ENCODE data around the gene CEP250. TPM values are rescaled to one million over a fixed set of nuclear protein-coding genes. Genes with fewer than 3 reads are reported as not detected.
"Not testable (repeated sequence)": the region's sequence is repeated elsewhere in the genome, so short reads cannot be mapped to it uniquely, and the experiment has no call there.

Gene CEP250
- total RNA-seq, 1 experiment from 2014 or later = 10.2 TPM

DNA sequence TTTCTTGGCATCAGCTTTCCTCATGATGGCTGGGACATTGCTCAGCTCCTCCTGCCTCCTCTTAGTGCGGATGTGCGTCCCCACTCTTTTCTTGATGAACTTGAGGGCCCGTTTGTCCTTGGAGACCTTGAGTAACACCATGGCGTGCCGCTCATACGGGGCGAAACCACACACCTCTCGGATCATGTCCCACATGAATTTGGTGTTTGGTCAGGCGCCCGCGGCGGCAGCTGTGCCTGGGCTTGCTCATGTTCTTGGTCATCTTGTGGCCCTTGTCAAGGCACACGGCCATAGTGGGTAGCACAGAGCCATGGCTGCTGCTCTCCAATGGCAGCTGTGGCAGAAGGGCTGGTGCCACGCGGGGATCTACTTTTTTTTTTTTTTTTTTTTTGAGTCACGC is 89.0 kb downstream of the CEP250 start:
- H4K20me1 ChIP-seq (ENCODE audit: insufficient read depth, low read depth, low read length) = no peaks in the 10 kb centered on the region
- no peaks in the 10 kb centered on the region for H3K9me2 ChIP-seq (replicated peaks; ENCODE audit: insufficient read depth, low read length)
- no peak overlapping the region for H3K27ac ChIP-seq (ENCODE audit: low read length)
- H3K9ac ChIP-seq (ENCODE audit: low read length) = no peak overlapping the region
- H3K4me2 ChIP-seq (ENCODE audit: low read depth, low read length, poor library complexity, severe bottlenecking) = no peak overlapping the region
- H3K4me3 ChIP-seq (ENCODE audit: low read length) = no peak overlapping the region
- H3K9me3 ChIP-seq (ENCODE audit: low read length) = no peaks in the 10 kb centered on the region
- no peaks in the 10 kb centered on the region for H3K27me3 ChIP-seq (ENCODE audit: low read length)
- no peak for DNase-seq
- H2AFZ ChIP-seq (ENCODE audit: low read length) = no peak overlapping the region
- peaks cover 9% of the 10 kb centered on the region; the same call in 1 of the 2 replicates for H3K36me3 ChIP-seq (ENCODE audit: insufficient read depth, low read length)
- H3K4me1 ChIP-seq (ENCODE audit: low read length) = peaks cover 30% of the 10 kb centered on the region
- peaks cover 17% of the 10 kb centered on the region for H3K79me2 ChIP-seq (ENCODE audit: low read length)

DNA sequence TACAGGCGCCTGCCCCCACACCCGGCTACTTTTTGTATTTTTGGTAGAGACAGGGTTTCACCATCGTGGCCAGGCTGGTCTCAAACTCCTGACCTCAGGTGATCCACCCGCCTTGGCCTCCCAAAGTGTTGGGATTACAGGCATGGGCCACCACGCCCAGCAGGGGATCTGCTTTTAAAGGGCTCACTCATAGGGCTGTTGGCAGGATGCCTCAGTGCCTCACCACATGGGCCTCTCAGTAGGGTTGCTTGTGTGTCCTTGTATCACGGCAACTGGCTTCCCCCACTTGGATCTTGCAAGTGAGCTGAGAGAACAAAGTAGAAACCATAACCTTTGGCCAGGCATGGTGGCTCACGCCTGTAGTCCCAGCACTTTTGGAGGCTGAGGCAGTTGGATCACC is 89.5 kb downstream of the CEP250 start:
- peaks cover 17% of the 10 kb centered on the region for H3K79me2 ChIP-seq (ENCODE audit: low read length)
- not testable (repeated sequence) for DNase-seq

DNA sequence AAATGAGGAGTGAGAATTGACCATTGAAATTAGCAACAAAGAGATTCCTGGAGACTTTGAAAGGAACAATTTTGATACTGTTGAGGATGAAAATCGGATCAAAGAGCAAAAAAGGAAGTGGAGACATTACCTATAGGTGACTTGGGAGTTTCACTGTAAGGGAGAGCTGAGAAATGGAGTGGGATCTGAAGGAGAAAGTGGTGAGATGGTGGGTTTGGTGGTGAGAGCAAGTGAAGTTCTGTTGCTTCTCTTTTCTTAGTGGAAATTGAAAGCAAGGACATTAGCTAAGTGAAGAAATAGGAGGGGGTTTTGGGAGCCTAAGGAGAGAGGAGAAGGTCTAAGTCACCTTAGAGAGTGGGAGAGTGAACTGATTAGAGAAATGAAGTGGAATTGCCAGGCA is 90.7 kb downstream of the CEP250 start:
- peaks cover 9% of the 10 kb centered on the region; the same call in 1 of the 2 replicates for H3K36me3 ChIP-seq (ENCODE audit: insufficient read depth, low read length)
- H3K79me2 ChIP-seq (ENCODE audit: low read length) = peaks cover 17% of the 10 kb centered on the region
- H3K27me3 ChIP-seq (ENCODE audit: low read length) = no peaks in the 10 kb centered on the region
- H4K20me1 ChIP-seq (ENCODE audit: insufficient read depth, low read depth, low read length) = no peaks in the 10 kb centered on the region
- H3K27ac ChIP-seq (ENCODE audit: low read length) = no peak overlapping the region
- H3K9me2 ChIP-seq (replicated peaks; ENCODE audit: insufficient read depth, low read length) = no peaks in the 10 kb centered on the region
- H3K9ac ChIP-seq (ENCODE audit: low read length) = no peak overlapping the region
- H3K4me3 ChIP-seq (ENCODE audit: low read length) = no peak overlapping the region
- DNase-seq = no peak
- no peak overlapping the region for H2AFZ ChIP-seq (ENCODE audit: low read length)
- H3K4me1 ChIP-seq (ENCODE audit: low read length) = peaks cover 18% of the 10 kb centered on the region
- H3K9me3 ChIP-seq (ENCODE audit: low read length) = no peaks in the 10 kb centered on the region
- H3K4me2 ChIP-seq (ENCODE audit: low read depth, low read length, poor library complexity, severe bottlenecking) = no peak overlapping the region

More for the DNA sequence above, 89.5 kb downstream of the CEP250 start:
- not testable (repeated sequence) for H3K9me2 ChIP-seq (replicated peaks; ENCODE audit: insufficient read depth, low read length); H3K27me3 ChIP-seq (ENCODE audit: low read length); H3K9ac ChIP-seq (ENCODE audit: low read length); H3K27ac ChIP-seq (ENCODE audit: low read length); H4K20me1 ChIP-seq (ENCODE audit: insufficient read depth, low read depth, low read length); H3K36me3 ChIP-seq (ENCODE audit: insufficient read depth, low read length); H3K4me3 ChIP-seq (ENCODE audit: low read length); H3K4me2 ChIP-seq (ENCODE audit: low read depth, low read length, poor library complexity, severe bottlenecking); H3K9me3 ChIP-seq (ENCODE audit: low read length); H2AFZ ChIP-seq (ENCODE audit: low read length)
- H3K4me1 ChIP-seq (ENCODE audit: low read length) = peaks cover 30% of the 10 kb centered on the region

DNA sequence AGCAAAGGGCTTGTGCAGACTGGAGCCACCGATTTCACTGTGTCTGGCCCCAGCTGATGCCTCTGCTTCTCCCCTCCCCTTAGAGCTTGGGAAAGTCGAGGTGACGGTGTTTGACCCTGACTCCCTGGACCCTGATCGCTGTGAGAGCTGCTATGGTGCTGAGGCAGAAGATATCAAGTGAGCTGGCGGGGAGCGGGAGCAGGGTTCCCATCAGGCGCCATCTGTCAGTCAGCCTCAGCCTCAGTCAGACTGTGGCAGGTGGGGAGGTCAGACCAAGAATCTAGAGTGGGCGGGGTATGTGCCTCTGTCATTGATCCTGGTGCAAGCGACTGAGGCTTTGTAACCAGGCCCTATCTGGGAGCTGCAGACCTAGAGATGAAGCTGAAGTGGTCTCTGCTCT is 91.9 kb downstream of the CEP250 start:
- Histone ChIP-seq H3K4me2 (ENCODE audit: low read depth, low read length, poor library complexity, severe bottlenecking) (no peak overlapping the region), H3K79me2 (ENCODE audit: low read length) (peaks cover 13% of the 10 kb centered on the region)

DNA sequence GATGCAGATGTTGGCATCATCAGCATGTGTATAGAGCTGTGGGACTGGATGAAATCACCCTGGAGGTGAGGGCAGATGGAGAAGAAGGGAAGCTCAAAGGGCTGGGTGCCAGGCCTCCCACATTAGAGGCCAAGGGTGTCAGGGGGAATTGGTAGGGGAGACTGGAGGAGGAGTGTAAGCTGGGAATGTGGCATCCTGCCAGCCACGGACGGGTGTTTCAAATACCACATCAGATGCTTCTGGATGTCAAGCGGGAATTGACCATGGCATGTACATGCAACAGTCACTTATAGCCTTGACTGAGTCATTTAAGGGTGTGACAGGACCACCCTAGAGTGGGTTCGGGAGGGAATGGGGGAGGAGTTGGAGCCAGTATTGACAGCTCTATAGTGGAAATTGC is 96.1 kb downstream of the CEP250 start:
- no peaks in the 10 kb centered on the region for H4K20me1 ChIP-seq (ENCODE audit: insufficient read depth, low read depth, low read length)
- H3K4me3 ChIP-seq (ENCODE audit: low read length) = no peak overlapping the region
- H3K4me1 ChIP-seq (ENCODE audit: low read length) = no peaks in the 10 kb centered on the region
- peaks cover 18% of the 10 kb centered on the region; the same call in 1 of the 2 replicates for H3K36me3 ChIP-seq (ENCODE audit: insufficient read depth, low read length)
- no peak overlapping the region for H3K9ac ChIP-seq (ENCODE audit: low read length)
- H3K9me3 ChIP-seq (ENCODE audit: low read length) = no peaks in the 10 kb centered on the region
- H3K27me3 ChIP-seq (ENCODE audit: low read length) = no peaks in the 10 kb centered on the region
- no peak overlapping the region for H2AFZ ChIP-seq (ENCODE audit: low read length)
- no peak overlapping the region for H3K4me2 ChIP-seq (ENCODE audit: low read depth, low read length, poor library complexity, severe bottlenecking)
- no peaks in the 10 kb centered on the region for H3K79me2 ChIP-seq (ENCODE audit: low read length)
- DNase-seq = no peak
- no peaks in the 10 kb centered on the region for H3K9me2 ChIP-seq (replicated peaks; ENCODE audit: insufficient read depth, low read length)
- H3K27ac ChIP-seq (ENCODE audit: low read length) = no peak overlapping the region

More for the DNA sequence above, 91.9 kb downstream of the CEP250 start:
- H3K27me3 ChIP-seq (ENCODE audit: low read length) = no peaks in the 10 kb centered on the region
- no peak for DNase-seq
- peaks cover 15% of the 10 kb centered on the region; the same call in 1 of the 2 replicates for H3K36me3 ChIP-seq (ENCODE audit: insufficient read depth, low read length)
- H3K27ac ChIP-seq (ENCODE audit: low read length) = no peak overlapping the region
- H3K9ac ChIP-seq (ENCODE audit: low read length) = no peak overlapping the region
- H2AFZ ChIP-seq (ENCODE audit: low read length) = no peak overlapping the region
- no peaks in the 10 kb centered on the region for H3K9me2 ChIP-seq (replicated peaks; ENCODE audit: insufficient read depth, low read length)
- H3K9me3 ChIP-seq (ENCODE audit: low read length) = no peaks in the 10 kb centered on the region
- H3K4me1 ChIP-seq (ENCODE audit: low read length) = peaks cover 9% of the 10 kb centered on the region
- no peak overlapping the region for H3K4me3 ChIP-seq (ENCODE audit: low read length)
- H4K20me1 ChIP-seq (ENCODE audit: insufficient read depth, low read depth, low read length) = no peaks in the 10 kb centered on the region

DNA sequence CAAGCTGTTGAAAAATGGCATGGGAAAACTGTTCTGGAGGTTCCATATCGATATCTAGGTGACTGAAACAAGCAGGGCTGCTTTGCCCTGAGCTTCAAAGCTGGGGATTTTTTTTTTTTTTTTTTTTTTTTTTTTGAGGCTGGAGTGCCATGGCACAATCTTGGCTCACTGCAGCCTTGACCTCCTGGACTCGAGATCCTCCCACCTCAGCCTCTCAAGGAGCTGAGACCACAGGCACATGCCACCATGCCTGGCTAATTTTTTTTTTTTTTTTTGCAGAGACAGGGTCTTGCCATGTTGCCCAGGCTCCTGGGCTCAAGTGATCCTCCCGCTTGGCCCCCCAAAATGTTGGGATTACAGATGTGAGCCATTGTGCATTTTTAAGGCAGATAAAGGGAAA is 97.5 kb downstream of the CEP250 start:
- H3K4me3 ChIP-seq (ENCODE audit: low read length) = no peak overlapping the region
- DNase-seq = no peak
- no peaks in the 10 kb centered on the region for H3K9me3 ChIP-seq (ENCODE audit: low read length)
- H3K27ac ChIP-seq (ENCODE audit: low read length) = no peak overlapping the region
- H3K4me2 ChIP-seq (ENCODE audit: low read depth, low read length, poor library complexity, severe bottlenecking) = no peak overlapping the region
- H3K9ac ChIP-seq (ENCODE audit: low read length) = no peak overlapping the region
- H3K36me3 ChIP-seq (ENCODE audit: insufficient read depth, low read length) = peaks cover 17% of the 10 kb centered on the region; the same call in 1 of the 2 replicates
- H4K20me1 ChIP-seq (ENCODE audit: insufficient read depth, low read depth, low read length) = no peaks in the 10 kb centered on the region
- no peaks in the 10 kb centered on the region for H3K9me2 ChIP-seq (replicated peaks; ENCODE audit: insufficient read depth, low read length)
- H3K79me2 ChIP-seq (ENCODE audit: low read length) = no peaks in the 10 kb centered on the region
- H2AFZ ChIP-seq (ENCODE audit: low read length) = no peak overlapping the region
- no peaks in the 10 kb centered on the region for H3K4me1 ChIP-seq (ENCODE audit: low read length)
- no peaks in the 10 kb centered on the region for H3K27me3 ChIP-seq (ENCODE audit: low read length)

DNA sequence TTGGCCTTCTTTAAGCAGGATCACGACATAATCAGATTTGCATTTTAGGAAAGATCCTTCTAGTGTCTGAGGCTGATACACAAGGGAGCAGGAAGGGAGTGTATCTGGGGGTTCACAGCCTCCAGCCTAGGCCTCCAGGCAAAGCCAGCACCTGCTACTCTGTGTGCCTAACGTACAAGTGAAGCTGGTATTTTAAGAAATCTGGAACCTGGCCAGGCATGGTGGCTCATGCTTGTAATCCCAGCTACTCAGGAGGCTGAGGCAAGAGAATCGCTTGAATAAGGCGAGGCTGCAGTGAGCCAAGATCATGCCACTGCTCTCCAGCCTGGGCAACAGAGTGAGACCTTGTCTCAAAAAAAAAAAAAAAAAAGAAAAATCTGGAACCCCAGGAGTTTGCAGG is 100.1 kb downstream of the CEP250 start:
- not testable (repeated sequence) for H3K9me3 ChIP-seq (ENCODE audit: low read length); H3K36me3 ChIP-seq (ENCODE audit: insufficient read depth, low read length); H3K4me2 ChIP-seq (ENCODE audit: low read depth, low read length, poor library complexity, severe bottlenecking)

DNA sequence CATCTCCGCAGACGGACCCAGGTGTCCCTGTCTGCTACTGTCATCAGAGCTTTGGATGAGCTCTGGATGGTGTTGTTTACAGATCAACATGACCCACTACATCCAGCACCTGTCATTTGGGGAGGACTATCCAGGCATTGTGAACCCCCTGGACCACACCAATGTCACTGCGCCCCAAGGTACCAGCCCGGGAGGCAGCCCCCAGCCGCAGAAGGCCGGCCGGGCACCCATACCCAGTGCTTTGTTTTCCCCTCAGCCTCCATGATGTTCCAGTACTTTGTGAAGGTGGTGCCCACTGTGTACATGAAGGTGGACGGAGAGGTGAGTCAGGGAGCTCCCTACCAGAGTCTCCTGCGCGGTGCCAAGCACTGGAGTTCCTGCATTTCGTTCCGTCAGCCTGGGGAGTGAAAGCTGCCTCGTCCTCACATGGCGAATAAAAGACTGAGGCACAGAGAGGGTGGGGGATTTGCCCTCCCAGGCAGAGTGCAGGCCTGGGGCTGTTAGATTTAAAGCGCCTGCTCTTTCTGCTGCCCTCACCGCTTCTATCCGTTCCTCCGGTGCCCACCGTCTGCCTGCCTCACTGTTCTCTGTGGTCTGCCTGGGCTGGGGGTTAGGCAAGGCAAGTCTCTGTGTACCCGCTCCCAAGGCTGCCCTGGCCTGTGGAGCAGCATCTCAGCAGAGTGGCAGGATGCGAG is 100.7 kb downstream of the CEP250 start:
- no peak overlapping the region for H3K4me2 ChIP-seq (ENCODE audit: low read depth, low read length, poor library complexity, severe bottlenecking)
- no peaks in the 10 kb centered on the region for H3K9me3 ChIP-seq (ENCODE audit: low read length)
- no peak overlapping the region for H2AFZ ChIP-seq (ENCODE audit: low read length)
- H3K27ac ChIP-seq (ENCODE audit: low read length) = no peak overlapping the region
- no peak for DNase-seq
- H3K9me2 ChIP-seq (replicated peaks; ENCODE audit: insufficient read depth, low read length) = no peaks in the 10 kb centered on the region
- no peak overlapping the region for H3K4me3 ChIP-seq (ENCODE audit: low read length)
- no peaks in the 10 kb centered on the region for H3K79me2 ChIP-seq (ENCODE audit: low read length)
- no peak overlapping the region for H3K9ac ChIP-seq (ENCODE audit: low read length)
- 0 out of 2 replicates have a peak, but pooled peaks cover 9% of the 10 kb centered on the region for H3K36me3 ChIP-seq (ENCODE audit: insufficient read depth, low read length)
- H4K20me1 ChIP-seq (ENCODE audit: insufficient read depth, low read depth, low read length) = no peaks in the 10 kb centered on the region
- no peaks in the 10 kb centered on the region for H3K27me3 ChIP-seq (ENCODE audit: low read length)
- no peaks in the 10 kb centered on the region for H3K4me1 ChIP-seq (ENCODE audit: low read length)

More for the DNA sequence above, 100.1 kb downstream of the CEP250 start:
- DNase-seq; H3K4me1 ChIP-seq (ENCODE audit: low read length); H3K27ac ChIP-seq (ENCODE audit: low read length); H2AFZ ChIP-seq (ENCODE audit: low read length); H3K9ac ChIP-seq (ENCODE audit: low read length); H3K79me2 ChIP-seq (ENCODE audit: low read length); H3K27me3 ChIP-seq (ENCODE audit: low read length); H3K4me3 ChIP-seq (ENCODE audit: low read length); H4K20me1 ChIP-seq (ENCODE audit: insufficient read depth, low read depth, low read length); H3K9me2 ChIP-seq (replicated peaks; ENCODE audit: insufficient read depth, low read length): not testable (repeated sequence)

Data from Karpas-422 (cell line).